GM12875 (cell line): ENCODE measurements around the gene KHSRP.

ENCODE experiments used
- H3K4me3 ChIP-seq: one replicate; pipeline ENCODE4 v1.5.1; 2011; ENCODE audit warnings: low read depth, low read length, control low read depth
- TF ChIP-seq, protein P1 (sequence below): IDR thresholded peaks from 2 replicates; pipeline ENCODE4 v1.5.1; 2011; ENCODE audit warnings: low read depth, mild to moderate bottlenecking, control low read depth, inconsistent platforms, low read length, moderate library complexity, borderline replicate concordance; ENCODE audit not compliant: insufficient read depth

KHSRP gene

DNA sequence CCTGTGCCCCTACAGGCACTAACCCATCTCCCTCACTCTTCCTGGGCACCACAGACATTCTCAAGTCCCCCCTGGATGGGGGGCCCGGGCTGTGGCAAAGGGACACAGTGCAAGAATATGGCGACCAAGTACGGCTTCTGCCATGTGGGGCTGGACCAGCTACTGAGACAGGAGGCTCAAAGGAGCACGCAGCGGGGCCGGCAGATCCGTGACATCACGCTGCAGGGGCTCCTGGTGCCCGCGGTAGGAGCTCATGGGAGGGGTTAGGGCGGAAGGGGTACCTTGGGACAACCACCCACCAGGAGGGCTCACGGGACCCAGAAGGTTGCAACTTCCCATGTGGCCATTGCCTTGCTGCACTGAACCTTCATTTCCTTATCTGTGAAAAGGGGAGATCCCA is 28.3 kb downstream of the KHSRP start:
- H3K4me3 ChIP-seq, result no peak overlapping the region
- TF ChIP-seq, protein P1, sequence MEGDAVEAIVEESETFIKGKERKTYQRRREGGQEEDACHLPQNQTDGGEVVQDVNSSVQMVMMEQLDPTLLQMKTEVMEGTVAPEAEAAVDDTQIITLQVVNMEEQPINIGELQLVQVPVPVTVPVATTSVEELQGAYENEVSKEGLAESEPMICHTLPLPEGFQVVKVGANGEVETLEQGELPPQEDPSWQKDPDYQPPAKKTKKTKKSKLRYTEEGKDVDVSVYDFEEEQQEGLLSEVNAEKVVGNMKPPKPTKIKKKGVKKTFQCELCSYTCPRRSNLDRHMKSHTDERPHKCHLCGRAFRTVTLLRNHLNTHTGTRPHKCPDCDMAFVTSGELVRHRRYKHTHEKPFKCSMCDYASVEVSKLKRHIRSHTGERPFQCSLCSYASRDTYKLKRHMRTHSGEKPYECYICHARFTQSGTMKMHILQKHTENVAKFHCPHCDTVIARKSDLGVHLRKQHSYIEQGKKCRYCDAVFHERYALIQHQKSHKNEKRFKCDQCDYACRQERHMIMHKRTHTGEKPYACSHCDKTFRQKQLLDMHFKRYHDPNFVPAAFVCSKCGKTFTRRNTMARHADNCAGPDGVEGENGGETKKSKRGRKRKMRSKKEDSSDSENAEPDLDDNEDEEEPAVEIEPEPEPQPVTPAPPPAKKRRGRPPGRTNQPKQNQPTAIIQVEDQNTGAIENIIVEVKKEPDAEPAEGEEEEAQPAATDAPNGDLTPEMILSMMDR, result no peak

DNA sequence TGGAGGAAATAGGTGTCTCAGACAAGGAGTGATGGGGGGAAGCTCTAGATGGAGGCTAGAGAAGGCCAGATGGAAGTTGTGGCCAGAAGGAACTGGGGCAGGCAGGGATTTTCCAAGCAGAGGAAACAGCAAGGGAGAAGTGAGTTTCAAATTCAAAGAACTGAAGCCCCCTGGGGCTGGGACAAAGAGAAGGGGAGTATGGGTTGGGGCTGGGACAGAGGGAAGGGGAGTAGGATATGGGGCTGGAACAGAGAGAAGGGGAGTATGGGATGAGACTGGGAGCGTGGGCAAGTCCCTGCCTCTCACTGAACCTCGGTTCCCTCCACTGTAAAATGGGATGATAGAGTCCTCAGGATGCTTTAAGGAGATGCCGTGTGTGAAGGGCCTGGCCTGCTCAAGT is 29.8 kb downstream of the KHSRP start:
- TF ChIP-seq, protein P1, result no peak
- no peak overlapping the region for H3K4me3 ChIP-seq

DNA sequence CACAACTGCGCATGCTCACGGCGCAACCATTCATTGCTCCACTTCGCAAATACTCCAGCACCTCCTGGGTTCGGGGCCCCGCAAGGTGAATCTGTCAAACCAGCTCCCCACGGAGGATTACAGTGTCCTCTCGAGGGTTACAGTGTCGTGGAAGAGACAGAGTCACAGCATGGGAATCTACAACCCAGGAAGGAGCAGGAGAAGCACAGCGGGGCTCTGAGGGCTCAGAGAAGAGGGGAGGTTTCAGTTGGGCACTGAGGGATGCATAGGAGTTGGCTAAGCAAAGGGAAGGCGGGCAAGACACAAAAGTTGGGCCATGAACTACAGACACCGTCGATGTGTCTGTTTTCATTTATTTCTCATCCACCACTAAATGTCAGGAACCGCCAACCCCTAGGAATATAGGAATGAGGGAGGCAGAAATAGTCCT is 30.6 kb downstream of the KHSRP start:
- H3K4me3 ChIP-seq, result peak overlapping the region; percentile 89
- TF ChIP-seq, protein P1, result no peak

GRCh38 chr19:6393074-6393982 is 31.3 kb downstream of the KHSRP start, which contains the start of gene GTF2F1:
Gene GTF2F1 (minus strand): TSS chr19:6393164. CDS start chr19:6392995, 169 bp downstream.
- peak within 1 kb of the TSS; percentile 89 for H3K4me3 ChIP-seq
- TF ChIP-seq, protein P1, result peak; percentile 31; the same call in 1 of the 2 replicates

GRCh38 chr19:6392221-6393073 is 32.2 kb downstream of the KHSRP start:
- TF ChIP-seq, protein P1, result no peak
- peak overlapping the region; percentile 89 for H3K4me3 ChIP-seq

GRCh38 chr19:6387372-6387771 is 37.2 kb downstream of the KHSRP start:
- H3K4me3 ChIP-seq, result no peak overlapping the region
- TF ChIP-seq, protein P1, result no peak
